GM18507 (cell line): ENCODE results near the gene CNTNAP2.

Experiments
- DNase-seq: peaks from one replicate; pipeline ENCODE4 v3.0.0; 2011; ENCODE audit warnings: low read depth; ENCODE audit not compliant: insufficient read length; ENCODE audit errors: extremely low spot score
- FAIRE-seq: peaks from 2 replicates; lab custom pipeline; 2011; peaks lifted over from hg19 to GRCh38; lab: Jason Lieb, UNC

The CNTNAP2 gene

DNA sequence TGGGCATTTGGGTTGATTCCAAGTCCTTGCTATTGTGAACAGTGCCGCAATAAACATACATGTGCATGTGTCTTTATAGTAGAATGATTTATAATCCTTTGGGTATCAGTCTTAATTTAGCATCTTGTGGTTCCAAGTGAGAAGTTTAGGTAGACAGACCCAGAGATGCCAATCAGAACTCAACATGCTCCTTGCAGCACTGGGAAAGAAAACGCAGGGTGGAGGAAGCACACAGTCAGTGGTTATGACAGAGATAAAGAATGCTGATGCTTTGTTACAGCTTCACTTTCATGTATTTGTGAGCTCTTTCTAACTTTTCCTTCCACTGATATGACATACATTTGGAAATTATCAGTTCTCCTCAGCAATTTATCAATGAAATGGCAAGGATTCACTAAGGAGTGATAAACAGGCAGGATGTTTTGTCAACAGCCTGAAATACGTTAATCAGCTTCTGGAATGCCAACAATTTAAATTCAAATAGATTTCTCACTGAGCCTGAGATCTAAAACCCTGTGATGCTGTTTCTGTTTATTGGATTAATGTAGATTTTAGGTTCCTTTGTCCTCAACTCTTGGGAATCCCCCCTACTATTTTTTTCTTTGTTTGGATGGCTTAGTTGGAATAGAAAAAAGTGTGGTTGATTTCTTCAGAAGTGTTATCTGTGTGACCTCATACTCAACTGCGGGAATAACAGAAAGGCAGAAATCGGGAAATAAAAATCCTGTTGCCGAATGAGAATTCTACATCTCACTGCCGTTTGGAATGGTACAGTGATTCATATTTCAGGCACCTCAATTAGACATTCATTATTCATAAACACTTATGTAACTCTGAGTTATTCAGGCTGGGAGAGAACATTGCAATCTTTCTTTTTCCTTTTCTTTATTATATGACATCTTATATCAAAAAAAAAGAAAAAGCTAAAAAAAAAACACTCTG, 675.0 kb downstream of the CNTNAP2 start:
- DNase-seq (no peak), FAIRE-seq (no peak)

DNA sequence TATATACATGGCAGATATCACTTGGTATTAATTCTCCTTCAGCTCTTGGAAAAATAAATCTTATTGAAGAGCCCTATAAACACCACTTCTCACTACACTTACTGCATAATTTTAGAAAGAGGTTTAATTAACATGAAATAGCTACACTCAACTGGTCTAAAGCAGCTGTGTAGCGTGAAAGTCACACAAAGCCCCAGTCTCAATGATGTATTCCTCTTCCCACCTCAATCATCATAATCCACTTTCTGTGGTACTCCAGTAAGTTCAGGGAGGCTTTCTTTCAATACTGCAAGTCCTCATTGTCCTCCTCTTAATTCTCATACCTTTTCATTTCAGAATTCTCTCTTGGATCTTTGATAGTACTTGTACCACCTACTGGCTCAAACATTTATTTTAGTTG, 688.0 kb downstream of the CNTNAP2 start:
- DNase-seq (no peak), FAIRE-seq (no peak)

- DNase-seq (no peak), FAIRE-seq (no peak)
Observed at GRCh38 chr7:146805082-146805481, 688.5 kb downstream of the CNTNAP2 start.

GRCh38 chr7:146826329-146826728, 709.7 kb downstream of the CNTNAP2 start:
- FAIRE-seq = no peak
- no peak for DNase-seq

- DNase-seq (no peak), FAIRE-seq (no peak)
Observed at GRCh38 chr7:146830686-146831085, 714.1 kb downstream of the CNTNAP2 start.

GRCh38 chr7:146831875-146832274, 715.3 kb downstream of the CNTNAP2 start:
- FAIRE-seq = no peak
- no peak for DNase-seq

DNA sequence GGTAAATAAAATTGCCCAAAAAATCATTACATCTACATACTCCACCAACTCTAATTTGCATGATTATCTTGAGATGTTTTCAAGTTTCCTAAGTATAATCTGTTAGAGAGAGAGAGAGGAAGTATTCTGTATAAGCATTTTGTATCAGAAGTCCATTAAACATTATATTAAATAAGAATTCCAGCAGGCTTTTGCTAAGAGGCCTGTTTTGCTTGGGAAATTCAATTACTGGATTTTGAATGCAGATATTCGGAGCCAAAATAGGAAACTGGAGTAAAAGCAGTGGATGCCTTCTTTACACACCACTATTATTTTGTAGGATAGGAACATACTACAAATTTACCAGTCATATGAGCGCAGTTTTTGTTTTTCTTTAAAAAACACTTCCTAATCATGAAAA, 727.8 kb downstream of the CNTNAP2 start:
- no peak for FAIRE-seq
- no peak for DNase-seq

DNA sequence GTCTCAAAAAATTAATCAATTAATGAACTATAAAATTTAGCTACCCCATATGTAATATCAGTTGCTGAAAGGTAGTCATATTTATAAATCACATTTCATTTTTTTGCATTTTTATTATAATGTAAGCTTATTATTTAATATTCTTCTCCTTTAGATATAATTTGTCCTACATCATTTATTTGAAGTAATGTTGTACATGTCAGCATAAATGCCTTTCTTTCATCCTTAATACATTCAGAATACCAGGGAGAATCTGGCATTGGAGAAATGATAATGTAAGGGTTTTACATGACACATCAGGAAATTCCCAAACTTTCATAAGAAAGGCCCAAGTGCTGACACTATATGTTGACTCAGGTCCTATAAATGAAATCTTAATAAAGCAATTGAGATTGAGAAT, 742.1 kb downstream of the CNTNAP2 start:
- FAIRE-seq (no peak), DNase-seq (no peak)

DNA sequence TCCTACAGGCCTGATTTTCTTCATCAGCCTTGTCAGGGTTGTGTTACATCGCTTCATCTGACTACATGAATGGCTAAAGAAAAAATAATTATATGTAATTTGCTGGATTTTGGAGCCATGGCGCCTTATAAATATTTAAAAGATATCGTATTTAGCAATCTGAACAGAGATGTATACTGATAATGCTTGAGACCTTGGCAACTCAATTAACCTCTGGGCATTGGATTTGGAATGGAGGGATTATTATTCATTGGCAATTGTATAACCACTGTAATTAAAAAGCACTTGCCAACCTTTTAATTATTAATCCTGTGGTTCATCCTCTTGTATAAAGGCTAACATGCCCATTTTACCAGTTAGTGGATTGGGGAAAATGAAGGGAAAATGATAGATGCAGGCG, 745.1 kb downstream of the CNTNAP2 start:
- DNase-seq (no peak), FAIRE-seq (no peak)

GRCh38 chr7:146862415-146862814, 745.8 kb downstream of the CNTNAP2 start:
- DNase-seq = no peak

DNA sequence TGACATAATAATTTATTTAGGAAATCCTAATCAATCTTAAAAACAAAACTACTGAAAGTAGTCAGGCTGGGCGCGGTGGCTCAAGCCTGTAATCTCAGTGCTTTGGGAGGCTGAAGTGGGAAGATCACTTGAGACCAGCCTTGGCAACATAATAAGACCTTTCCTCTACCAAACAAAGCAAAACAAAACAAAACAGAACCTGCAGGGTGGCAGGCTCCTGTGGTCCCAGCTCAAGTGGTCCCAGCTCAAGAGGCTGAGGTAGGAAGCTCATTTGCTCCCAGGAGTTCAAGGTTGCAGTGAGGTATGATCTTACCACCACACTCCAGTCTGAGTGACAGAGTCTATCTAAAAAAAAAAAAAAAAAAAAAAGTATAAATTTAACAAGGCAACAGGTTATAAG, 748.0 kb downstream of the CNTNAP2 start:
- DNase-seq (no peak), FAIRE-seq (no peak)

More at GRCh38 chr7:146862415-146862814, 745.8 kb downstream of the CNTNAP2 start:
- no peak for FAIRE-seq

- FAIRE-seq = no peak
Observed at GRCh38 chr7:146865696-146866095, 749.1 kb downstream of the CNTNAP2 start.

DNA sequence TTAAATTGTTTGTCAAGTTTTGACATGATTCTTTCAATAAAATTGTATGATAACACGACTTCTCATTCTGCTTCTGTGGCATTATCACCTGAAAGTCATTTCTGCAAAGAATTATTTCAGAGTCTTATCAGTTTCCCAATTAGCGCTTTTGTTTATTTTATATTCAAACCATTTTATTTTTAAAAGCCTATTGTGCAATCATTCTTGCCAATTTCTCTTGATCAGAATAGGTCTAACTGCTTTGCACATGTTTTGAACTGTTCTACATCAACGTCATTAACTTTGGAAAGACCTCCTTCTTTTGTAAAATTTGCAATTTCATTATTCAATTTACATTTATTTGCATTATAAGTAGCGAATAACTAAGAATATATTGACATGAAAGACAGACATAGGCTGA, 758.1 kb downstream of the CNTNAP2 start:
- no peak for FAIRE-seq
- DNase-seq = no peak

More at GRCh38 chr7:146865696-146866095, 749.1 kb downstream of the CNTNAP2 start:
- DNase-seq = no peak

- FAIRE-seq (no peak), DNase-seq (no peak)
Observed at GRCh38 chr7:146875237-146875785, 758.7 kb downstream of the CNTNAP2 start.

DNA sequence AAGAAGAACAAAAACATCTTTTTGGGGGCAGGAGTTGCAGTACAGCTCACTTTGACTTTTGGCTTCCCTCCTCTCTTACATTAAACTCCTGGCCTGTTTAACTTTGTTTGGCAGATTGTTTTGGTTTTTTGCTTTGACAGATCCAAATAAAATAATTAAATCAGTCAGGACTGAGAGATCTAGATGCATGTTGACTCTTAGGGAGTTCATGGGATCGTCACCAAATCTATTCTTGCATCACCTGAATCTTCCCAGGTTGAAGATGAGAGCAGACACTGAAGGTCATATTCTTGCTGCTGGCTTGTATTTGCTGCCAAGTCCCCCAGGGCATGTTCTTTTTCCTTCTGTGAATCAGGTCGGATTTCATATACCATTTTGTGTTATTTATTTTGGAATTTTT, 759.4 kb downstream of the CNTNAP2 start:
- FAIRE-seq (no peak), DNase-seq (no peak)

DNA sequence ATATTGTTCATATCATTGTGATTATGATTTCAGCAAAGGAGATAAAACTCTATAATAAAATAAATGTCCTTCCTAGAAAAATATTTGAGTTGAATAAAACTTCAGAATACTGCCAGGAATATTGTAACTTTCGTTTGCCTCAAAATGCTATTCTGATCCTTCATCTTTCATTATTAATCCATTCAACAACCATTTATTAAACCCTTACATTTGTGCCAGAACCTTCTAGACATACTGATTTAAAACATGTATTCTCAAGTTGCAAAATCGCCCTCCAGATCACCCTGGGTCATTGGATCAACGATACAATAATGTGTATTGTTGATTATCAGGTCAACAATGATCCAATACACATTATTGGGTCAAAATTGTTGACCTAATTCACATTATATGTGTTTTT, 759.8 kb downstream of the CNTNAP2 start:
- DNase-seq (no peak), FAIRE-seq (no peak)

- FAIRE-seq (no peak), DNase-seq (no peak)
Observed at GRCh38 chr7:146878901-146879300, 762.3 kb downstream of the CNTNAP2 start.

GRCh38 chr7:146885231-146885630, 768.6 kb downstream of the CNTNAP2 start:
- DNase-seq = no peak
- no peak for FAIRE-seq

DNA sequence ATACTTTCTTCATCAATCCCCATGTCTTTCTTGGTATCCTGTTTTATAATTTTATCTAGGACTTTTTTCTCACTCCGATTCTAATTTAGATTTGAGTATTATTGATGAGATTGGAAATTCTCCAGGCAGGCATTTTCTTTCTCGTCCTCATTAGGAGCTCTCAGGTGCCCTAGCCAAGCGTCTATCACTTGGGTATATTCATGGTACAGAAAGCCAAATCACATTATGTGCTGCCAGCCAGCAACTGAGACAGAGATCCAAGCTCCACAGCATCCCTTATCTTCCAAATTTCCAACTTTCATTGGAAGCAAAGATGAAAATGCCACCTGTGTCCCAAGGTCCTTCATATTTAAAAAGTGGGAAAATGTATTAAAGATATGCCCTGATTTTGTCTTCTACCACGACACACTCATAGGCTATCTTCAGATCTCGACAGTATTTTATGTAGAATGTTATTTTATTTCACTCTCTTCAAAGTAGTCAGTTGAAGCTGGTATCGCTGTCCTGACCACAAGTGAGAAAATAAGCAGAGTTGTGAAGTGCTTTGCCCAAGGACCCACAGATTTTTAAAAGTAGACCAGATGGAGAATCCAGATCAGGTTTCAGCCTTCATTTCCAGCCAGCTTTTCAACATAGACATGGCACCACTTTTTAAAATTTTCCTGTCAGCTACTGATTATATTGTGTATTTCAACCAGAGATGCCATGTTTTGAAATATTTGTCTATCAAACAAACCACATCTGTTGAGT, 773.4 kb downstream of the CNTNAP2 start:
- DNase-seq = no peak
- no peak for FAIRE-seq

DNA sequence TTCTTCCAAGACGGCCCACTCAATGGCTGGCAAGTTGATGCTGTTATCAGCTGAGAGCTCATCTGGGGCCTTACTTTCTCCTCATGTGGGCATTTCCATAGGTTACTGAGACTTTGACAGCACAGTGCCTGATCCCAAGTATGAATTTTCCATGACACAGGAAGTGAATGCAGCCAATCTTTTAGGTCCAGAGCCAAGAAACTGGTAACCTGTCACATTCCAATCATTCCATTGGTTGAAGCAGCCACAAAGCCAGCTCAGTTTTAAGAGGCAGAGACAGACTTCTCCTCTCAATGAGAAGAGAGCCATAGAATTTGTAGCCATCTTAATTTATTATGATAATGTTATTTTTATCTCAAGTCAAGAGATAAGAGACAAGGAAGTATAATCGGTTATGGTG, 775.5 kb downstream of the CNTNAP2 start:
- DNase-seq = no peak
- no peak for FAIRE-seq
